ENCODE measurements around the gene LGSN. TPM values are rescaled to one million over a fixed set of nuclear protein-coding genes. Genes with fewer than 3 reads are reported as not detected.

The LGSN gene
- total and polyA plus RNA-seq, 2 of the 8 experiments (the other 6 are each of a cell fraction or from before 2014, with no cell fraction given): 0.08 TPM; not detected in 1

DNA sequence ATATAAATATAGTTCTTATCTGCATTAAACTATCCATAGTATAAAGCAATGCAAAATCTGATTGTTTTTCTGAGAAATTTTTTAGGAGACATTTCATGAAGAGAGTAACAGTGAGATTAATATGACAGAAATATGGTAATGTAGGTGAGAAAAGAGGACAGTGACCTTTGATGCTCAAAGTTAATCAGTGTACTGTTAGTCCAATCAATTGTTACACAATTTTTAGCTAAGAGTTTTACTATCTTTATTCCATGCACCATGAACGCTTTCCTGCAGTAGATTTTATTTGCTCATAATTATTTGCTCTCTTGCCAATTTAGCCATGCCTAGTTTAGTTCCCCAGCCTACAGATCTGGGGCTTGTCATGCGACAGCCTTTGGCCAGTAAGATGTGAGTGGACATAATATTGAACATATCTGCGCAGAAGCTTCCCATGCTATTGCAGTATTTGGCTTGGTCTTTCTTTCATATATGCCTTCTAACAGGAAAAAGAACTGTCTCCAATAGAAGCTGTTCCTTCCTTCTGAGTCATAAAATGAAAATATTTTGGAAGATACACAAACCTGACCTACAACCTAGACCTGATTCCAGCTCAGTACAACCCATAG is 69.8 kb downstream of the LGSN start (continued):
- TF ChIP-seq SIRT6 (IDR thresholded peaks at IDR 0.05; ENCODE audit: low read length) (no peak), SP1 (IDR thresholded peaks at IDR 0.05; ENCODE audit: low read depth, low read length) (no peak), CREB1 (IDR thresholded peaks at IDR 0.05) (no peak)

All from H1 (cell line).